Astrocyte (in vitro differentiated cells and primary cell): ENCODE results near the gene DACT2. TPM values are rescaled to one million over a fixed set of nuclear protein-coding genes. Genes with fewer than 3 reads are reported as not detected.

Experiments used
- DNase-seq: peaks from one replicate; pipeline ENCODE4 v3.0.0-alpha.2; 2010; ENCODE audit warnings: low read depth
- FAIRE-seq: peaks from 2 replicates; lab custom pipeline; 2011; peaks lifted over from hg19 to GRCh38; lab: Jason Lieb, UNC
- H2AFZ ChIP-seq: 2 replicates; pipeline ENCODE4 v1.6.0; 2012; ENCODE audit warnings: low read depth, low read length, inconsistent platforms
- H3K27ac ChIP-seq: 2 replicates; pipeline ENCODE4 v1.5.1; 2011; ENCODE audit warnings: low read depth, low read length, inconsistent platforms
- H3K27me3 ChIP-seq: 2 replicates; pipeline ENCODE4 v1.6.0; 2011; ENCODE audit warnings: low read length, inconsistent platforms; ENCODE audit not compliant: insufficient read depth
- H3K36me3 ChIP-seq: 2 replicates; pipeline ENCODE4 v1.5.1; 2011; ENCODE audit warnings: low read length, inconsistent platforms; ENCODE audit not compliant: insufficient read depth
- H3K4me1 ChIP-seq: 2 replicates; pipeline ENCODE4 v1.5.1; 2011; ENCODE audit warnings: low read length, inconsistent platforms; ENCODE audit not compliant: insufficient read depth
- H3K4me2 ChIP-seq: 2 replicates; pipeline ENCODE4 v1.6.0; 2012; ENCODE audit warnings: low read length, inconsistent platforms
- H3K4me3 ChIP-seq: 2 replicates; pipeline ENCODE4 v1.5.1; 2011; ENCODE audit warnings: low read depth, mild to moderate bottlenecking, low read length, inconsistent platforms; ENCODE audit not compliant: insufficient read depth
- H3K79me2 ChIP-seq: 2 replicates; pipeline ENCODE4 v1.6.0; 2012; ENCODE audit warnings: mild to moderate bottlenecking, low read length, inconsistent platforms; ENCODE audit not compliant: insufficient read depth
- H3K9ac ChIP-seq: 2 replicates; pipeline ENCODE4 v1.6.0; 2012; ENCODE audit warnings: mild to moderate bottlenecking, low read length, inconsistent platforms
- H3K9me3 ChIP-seq: 2 replicates; pipeline ENCODE4 v1.5.1; 2012; ENCODE audit warnings: low read depth, mild to moderate bottlenecking, low read length, inconsistent platforms; ENCODE audit not compliant: insufficient read depth
- H4K20me1 ChIP-seq: 2 replicates; pipeline ENCODE4 v1.6.0; 2012; ENCODE audit warnings: low read length, inconsistent platforms; ENCODE audit not compliant: insufficient read depth
- H3K27ac Mint-ChIP-seq: one replicate; pipeline ENCODE4 v1.8.0; 2021; ENCODE audit warnings: mild to moderate bottlenecking, mixed read lengths; ENCODE audit not compliant: unreplicated experiment
- H3K27me3 Mint-ChIP-seq: one replicate; pipeline ENCODE4 v1.8.0; 2021; ENCODE audit warnings: low read depth, mixed read lengths; ENCODE audit not compliant: unreplicated experiment
- H3K36me3 Mint-ChIP-seq: one replicate; pipeline ENCODE4 v1.8.0; 2021; ENCODE audit warnings: low read depth, mixed read lengths; ENCODE audit not compliant: unreplicated experiment
- H3K4me1 Mint-ChIP-seq: one replicate; pipeline ENCODE4 v1.8.0; 2021; ENCODE audit warnings: low read depth, mixed read lengths; ENCODE audit not compliant: unreplicated experiment
- H3K4me3 Mint-ChIP-seq: one replicate; pipeline ENCODE4 v1.8.0; 2021; ENCODE audit warnings: mild to moderate bottlenecking, moderate library complexity, mixed read lengths; ENCODE audit not compliant: unreplicated experiment
- H3K9me3 Mint-ChIP-seq: one replicate; pipeline ENCODE4 v1.8.0; 2021; ENCODE audit warnings: mild to moderate bottlenecking, mixed read lengths; ENCODE audit not compliant: unreplicated experiment
- CTCF ChIP-seq: IDR thresholded peaks from 2 replicates; pipeline ENCODE4 v1.5.1; 2011; ENCODE audit warnings: low read depth, mild to moderate bottlenecking, inconsistent platforms, low read length, moderate library complexity; ENCODE audit not compliant: insufficient read depth
- EZH2 ChIP-seq: IDR thresholded peaks from 2 replicates; pipeline ENCODE4 v1.6.1; 2012; ENCODE audit warnings: mild to moderate bottlenecking, low read length, inconsistent platforms; ENCODE audit not compliant: insufficient read depth
- total RNA-seq: library from RNA; stranded (reverse); gene quantifications from 2 replicates; pipeline ENCODE4 v1.2.1, GENCODE V29; 2021

The DACT2 gene
- total RNA-seq, 1 donor from 2014 or later: 0.20 TPM

GRCh38 chr6:168278904-168279303 is 40.7 kb downstream of the DACT2 start:
- DNase-seq (no peak), FAIRE-seq (no peak)
- H4K20me1 ChIP-seq: no peaks in the 10 kb centered on the region
- H3K27me3 ChIP-seq: no peaks in the 10 kb centered on the region
- H3K4me2 ChIP-seq: no peak overlapping the region
- H3K9ac ChIP-seq: no peak overlapping the region
- Mint-ChIP-seq H3K27me3 (peaks cover 67% of the 10 kb centered on the region), H3K4me3 (no peak overlapping the region), H3K36me3 (no peaks in the 10 kb centered on the region), H3K4me1 (no peaks in the 10 kb centered on the region), H3K27ac (no peak overlapping the region), H3K9me3 (peaks cover 3% of the 10 kb centered on the region)
- H3K4me1 ChIP-seq: no peaks in the 10 kb centered on the region
- H3K9me3 ChIP-seq: peaks cover 12% of the 10 kb centered on the region
- H3K27ac ChIP-seq: no peak overlapping the region
- TF ChIP-seq CTCF (no peak), EZH2 (no peak)
- no peaks in the 10 kb centered on the region for H3K36me3 ChIP-seq
- H2AFZ ChIP-seq: no peak overlapping the region
- no peak overlapping the region for H3K4me3 ChIP-seq
- H3K79me2 ChIP-seq: no peaks in the 10 kb centered on the region

DNA sequence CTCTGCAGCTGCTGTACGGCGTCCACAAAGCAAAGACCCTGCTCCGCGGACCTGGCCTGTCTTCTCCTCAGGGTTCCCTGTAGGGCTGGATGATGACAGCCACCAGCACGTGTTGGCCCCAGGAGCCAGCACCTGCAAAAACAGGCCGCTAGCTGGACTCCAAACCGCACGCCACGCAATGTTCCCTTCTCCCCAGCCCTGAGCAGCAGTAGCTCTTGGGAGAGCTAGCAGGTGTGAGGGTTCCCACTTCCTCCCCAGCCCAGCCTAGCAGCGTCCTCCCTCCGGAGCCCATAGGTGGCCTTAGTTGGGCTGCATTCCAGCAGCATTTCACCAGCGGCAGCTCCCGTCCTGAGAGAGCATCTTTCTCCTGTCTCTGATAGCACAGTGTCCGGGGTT is 42.3 kb downstream of the DACT2 start:
- H3K36me3 Mint-ChIP-seq: no peaks in the 10 kb centered on the region
- Histone ChIP-seq H3K79me2 (no peaks in the 10 kb centered on the region), H3K4me2 (no peak overlapping the region), H3K9me3 (peaks cover 12% of the 10 kb centered on the region), H3K4me1 (no peaks in the 10 kb centered on the region), H3K4me3 (no peak overlapping the region), H3K27ac (no peak overlapping the region), H3K36me3 (no peaks in the 10 kb centered on the region), H3K9ac (no peak overlapping the region), H4K20me1 (no peaks in the 10 kb centered on the region), H3K27me3 (no peaks in the 10 kb centered on the region), H2AFZ (no peak overlapping the region)
- H3K4me1 Mint-ChIP-seq: peaks cover under 1% of the 10 kb centered on the region
- no peak overlapping the region for H3K27ac Mint-ChIP-seq
- peaks cover 3% of the 10 kb centered on the region for H3K9me3 Mint-ChIP-seq
- no peak for FAIRE-seq
- peaks cover 70% of the 10 kb centered on the region for H3K27me3 Mint-ChIP-seq
- TF ChIP-seq CTCF (no peak), EZH2 (no peak)
- no peak for DNase-seq
- H3K4me3 Mint-ChIP-seq: no peak overlapping the region

DNA sequence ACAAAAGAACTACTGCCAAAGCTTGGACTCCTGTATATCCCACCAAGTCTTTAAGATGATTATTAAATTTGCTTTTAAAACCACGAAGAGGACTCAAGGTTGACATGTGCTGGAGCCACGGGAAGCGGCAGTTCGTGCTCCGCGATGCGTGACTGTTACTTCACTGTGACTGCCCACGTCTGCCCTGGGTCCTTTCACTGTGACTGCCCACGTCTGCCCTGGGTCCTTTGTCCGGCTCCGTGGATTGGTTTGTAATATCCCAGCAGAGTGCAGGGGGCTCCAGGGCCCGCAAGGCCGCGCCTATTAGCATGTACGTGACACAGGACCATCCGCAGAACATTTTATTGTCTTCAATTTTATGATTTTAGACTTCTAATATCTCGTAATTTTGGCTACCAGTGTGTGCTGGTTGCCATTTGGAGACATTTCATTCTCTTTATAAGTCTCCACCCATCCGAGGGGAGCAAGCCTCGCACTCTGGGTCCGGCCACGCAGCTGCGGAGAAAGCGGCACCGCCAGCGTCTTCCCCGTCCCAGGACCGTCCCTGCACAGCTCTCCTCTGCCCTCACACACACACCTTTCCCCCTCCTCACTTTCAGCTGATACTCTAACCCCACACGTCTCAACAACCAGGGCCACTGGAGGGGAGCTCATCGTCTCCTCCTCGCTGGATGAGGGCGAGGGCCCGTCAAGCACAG is 42.9 kb downstream of the DACT2 start:
- Histone ChIP-seq H3K9ac (no peak overlapping the region), H3K27me3 (no peaks in the 10 kb centered on the region), H4K20me1 (no peaks in the 10 kb centered on the region), H3K4me2 (no peak overlapping the region), H3K4me3 (no peak overlapping the region), H3K9me3 (peaks cover 12% of the 10 kb centered on the region), H2AFZ (no peak overlapping the region), H3K27ac (no peak overlapping the region), H3K36me3 (no peaks in the 10 kb centered on the region), H3K4me1 (no peaks in the 10 kb centered on the region), H3K79me2 (no peaks in the 10 kb centered on the region)
- no peak for DNase-seq
- Mint-ChIP-seq H3K36me3 (no peaks in the 10 kb centered on the region), H3K27me3 (peaks cover 70% of the 10 kb centered on the region), H3K9me3 (peaks cover 3% of the 10 kb centered on the region), H3K27ac (no peak overlapping the region), H3K4me1 (peaks cover 2% of the 10 kb centered on the region), H3K4me3 (no peak overlapping the region)
- FAIRE-seq: no peak
- TF ChIP-seq EZH2 (no peak), CTCF (no peak)
